ENCODE measurements around the gene GRIK3. TPM values are rescaled to one million over a fixed set of nuclear protein-coding genes. Genes with fewer than 3 reads are reported as not detected.

The GRIK3 gene
- total and polyA plus RNA-seq, 12 donors, result 0.09 to 3.1 (median 0.69) TPM

- 77 to 84% (median 81%) methylated on average over 3 to 5 of the region's 5 CpGs for WGBS, 4 donors
- no peaks in the 10 kb centered on the region for H3K9me3 ChIP-seq (replicated peaks in 1 of 3)
- H3K27me3 ChIP-seq, result no peaks in the 10 kb centered on the region
- no peaks in the 10 kb centered on the region for H3K4me1 ChIP-seq (replicated peaks in 1 of 2)
- H3K27ac ChIP-seq, result no peak overlapping the region
- DNase-seq, result no peak
- intact Hi-C loops (cut with DNase I), result no loop called here
- no peaks in the 10 kb centered on the region for H3K36me3 ChIP-seq (replicated peaks in 1 of 2)
- no peak overlapping the region for H3K4me3 ChIP-seq
- no peak for TF ChIP-seq CTCF (IDR thresholded peaks at IDR 0.05)
Observed at GRCh38 chr1:36913016-36913415, 121.3 kb downstream of the GRIK3 start.

- no peak for TF ChIP-seq CTCF (IDR thresholded peaks at IDR 0.05)
- no peak for TF ChIP-seq POLR2A (IDR thresholded peaks at IDR 0.05)
- H3K4me1 ChIP-seq (replicated peaks in 1 of 2), result no peaks in the 10 kb centered on the region
- WGBS, 4 donors, result 50 to 62% (median 55%) methylated on average over 7 of the region's 7 CpGs
- no peak overlapping the region for H3K4me3 ChIP-seq
- no peak overlapping the region for H3K27ac ChIP-seq
- DNase-seq, result no peak
- intact Hi-C loops (cut with DNase I), result no loop called here
- H3K36me3 ChIP-seq (replicated peaks in 1 of 2), result no peaks in the 10 kb centered on the region
- no peaks in the 10 kb centered on the region for H3K27me3 ChIP-seq
- no peaks in the 10 kb centered on the region for H3K9me3 ChIP-seq (replicated peaks in 1 of 3)
Observed at GRCh38 chr1:36912365-36912865, 121.9 kb downstream of the GRIK3 start.

GRCh38 chr1:36911561-36912364 is 122.6 kb downstream of the GRIK3 start:
- no peaks in the 10 kb centered on the region for H3K27me3 ChIP-seq
- no peak overlapping the region for H3K4me3 ChIP-seq
- H3K36me3 ChIP-seq (replicated peaks in 1 of 2), result no peaks in the 10 kb centered on the region
- intact Hi-C loops (cut with DNase I), result no loop called here
- no peak for DNase-seq
- no peak for TF ChIP-seq CTCF (IDR thresholded peaks at IDR 0.05)
- no peak for TF ChIP-seq POLR2A (IDR thresholded peaks at IDR 0.05)
- no peaks in the 10 kb centered on the region for H3K4me1 ChIP-seq (replicated peaks in 1 of 2)
- H3K9me3 ChIP-seq (replicated peaks in 1 of 3), result no peaks in the 10 kb centered on the region
- no peak overlapping the region for H3K27ac ChIP-seq
- 59 to 70% (median 68%) methylated on average over 18 to 21 of the region's 21 CpGs for WGBS, 4 donors

GRCh38 chr1:36910886-36911540 is 123.3 kb downstream of the GRIK3 start:
- Histone ChIP-seq H3K9me3 (replicated peaks in 1 of 3) (no peaks in the 10 kb centered on the region), H3K4me1 (replicated peaks in 1 of 2) (no peaks in the 10 kb centered on the region), H3K36me3 (replicated peaks in 1 of 2) (no peaks in the 10 kb centered on the region), H3K27ac (no peak overlapping the region), H3K27me3 (no peaks in the 10 kb centered on the region), H3K4me3 (no peak overlapping the region)
- DNase-seq, result no peak
- 54 to 75% (median 57%) methylated on average over 4 to 9 of the region's 9 CpGs for WGBS, 4 donors
- intact Hi-C loops (cut with DNase I), result no loop called here
- no peak for TF ChIP-seq CTCF (IDR thresholded peaks at IDR 0.05)
- TF ChIP-seq POLR2A (IDR thresholded peaks at IDR 0.05), result no peak
